Mucosa of descending colon (tissue), 3 donors: ENCODE measurements around the gene OR2D3. TPM values are rescaled to one million over a fixed set of nuclear protein-coding genes. Genes with fewer than 3 reads are reported as not detected.

Experiments used
- ATAC-seq: fragments of 200-7000 bp; cut with Tn5 transposase; one replicate; pipeline ENCODE4 v1.9.1; 2020; ENCODE audit warnings: mild to moderate bottlenecking, moderate library complexity
- DNase-seq, 3 donors: peaks; one replicate each; pipeline ENCODE4 v3.0.0-alpha.2; 2020
- H3K36me3 ChIP-seq: fragments of 200-600 bp; one replicate; pipeline ENCODE4 v1.8.0; 2021; ENCODE audit warnings: low read depth, mild to moderate bottlenecking
- H3K4me1 ChIP-seq: fragments of 200-600 bp; one replicate; pipeline ENCODE4 v1.8.0; 2021; ENCODE audit warnings: low read depth, mild to moderate bottlenecking
- H3K4me3 ChIP-seq: fragments of 200-600 bp; one replicate; pipeline ENCODE4 v1.8.0; 2021; ENCODE audit warnings: mild to moderate bottlenecking
- H3K9me3 ChIP-seq: fragments of 200-600 bp; one replicate; pipeline ENCODE4 v1.8.0; 2021; ENCODE audit warnings: mild to moderate bottlenecking
- intact Hi-C, 2 donors: fragments of 100-400 bp; cut with DNase I in 1 of 2; cut with micrococcal nuclease in 1 of 2; formaldehyde crosslinking; loops; one replicate each; pipeline versions ENCODE4 v1.11.0 to v1.11.1; 2022; cut with DNase I, micrococcal nuclease
- total RNA-seq, 3 donors: library from RNA; stranded (reverse); fragmentation: NEBNext Ultra II Directional in 2 of 3; extraction: Animal tissue kit (Norgen Biotek cat#: 25700) in 2 of 3; gene quantifications; one replicate each; pipeline versions ENCODE4 v1.2.1 to v1.2.4, GENCODE V29; 2021 to 2023
- TF ChIP-seq, protein P1 (sequence below): fragments of 200-600 bp; IDR thresholded peaks from one replicate; pipeline ENCODE4 v1.8.0; 2022; ENCODE audit warnings: antibody characterized with exemption, mild to moderate bottlenecking
- donor health status: DM: no; HTN: no; CAD: no; lungs with moderate emphysema.
- donor health status: DM: no; HTN: no; CAD: no.
- donor health status: DM: no; HTN: yes; CAD: no.

OR2D3 gene
- total RNA-seq, 3 donors from 2014 or later: not detected

DNA sequence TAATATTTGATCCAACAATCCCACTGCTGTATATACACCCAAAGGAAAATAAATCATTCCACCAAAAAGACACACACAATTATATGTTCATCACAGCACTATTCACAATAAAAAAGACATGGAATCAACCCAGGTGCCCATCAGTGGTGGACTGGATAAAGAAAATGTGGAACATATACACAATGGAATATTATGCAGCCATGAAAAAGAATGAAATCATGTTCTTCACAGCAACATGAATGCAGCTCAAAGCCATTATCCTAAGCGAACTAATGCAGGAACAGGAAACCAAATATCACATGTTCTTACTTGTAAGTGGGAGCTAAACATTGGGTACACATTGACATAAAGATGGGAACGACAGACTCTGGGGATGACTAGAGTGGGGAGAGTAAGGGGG is 1.1 kb upstream of the OR2D3 start:
- intact Hi-C loops: no loop called here
- ATAC-seq (no peak), DNase-seq (no peak)
- Histone ChIP-seq H3K4me1 (no peaks in the 10 kb centered on the region), H3K36me3 (no peaks in the 10 kb centered on the region), H3K9me3 (no peaks in the 10 kb centered on the region), H3K4me3 (no peak overlapping the region)
- TF ChIP-seq, protein P1, sequence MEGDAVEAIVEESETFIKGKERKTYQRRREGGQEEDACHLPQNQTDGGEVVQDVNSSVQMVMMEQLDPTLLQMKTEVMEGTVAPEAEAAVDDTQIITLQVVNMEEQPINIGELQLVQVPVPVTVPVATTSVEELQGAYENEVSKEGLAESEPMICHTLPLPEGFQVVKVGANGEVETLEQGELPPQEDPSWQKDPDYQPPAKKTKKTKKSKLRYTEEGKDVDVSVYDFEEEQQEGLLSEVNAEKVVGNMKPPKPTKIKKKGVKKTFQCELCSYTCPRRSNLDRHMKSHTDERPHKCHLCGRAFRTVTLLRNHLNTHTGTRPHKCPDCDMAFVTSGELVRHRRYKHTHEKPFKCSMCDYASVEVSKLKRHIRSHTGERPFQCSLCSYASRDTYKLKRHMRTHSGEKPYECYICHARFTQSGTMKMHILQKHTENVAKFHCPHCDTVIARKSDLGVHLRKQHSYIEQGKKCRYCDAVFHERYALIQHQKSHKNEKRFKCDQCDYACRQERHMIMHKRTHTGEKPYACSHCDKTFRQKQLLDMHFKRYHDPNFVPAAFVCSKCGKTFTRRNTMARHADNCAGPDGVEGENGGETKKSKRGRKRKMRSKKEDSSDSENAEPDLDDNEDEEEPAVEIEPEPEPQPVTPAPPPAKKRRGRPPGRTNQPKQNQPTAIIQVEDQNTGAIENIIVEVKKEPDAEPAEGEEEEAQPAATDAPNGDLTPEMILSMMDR: no peak

DNA sequence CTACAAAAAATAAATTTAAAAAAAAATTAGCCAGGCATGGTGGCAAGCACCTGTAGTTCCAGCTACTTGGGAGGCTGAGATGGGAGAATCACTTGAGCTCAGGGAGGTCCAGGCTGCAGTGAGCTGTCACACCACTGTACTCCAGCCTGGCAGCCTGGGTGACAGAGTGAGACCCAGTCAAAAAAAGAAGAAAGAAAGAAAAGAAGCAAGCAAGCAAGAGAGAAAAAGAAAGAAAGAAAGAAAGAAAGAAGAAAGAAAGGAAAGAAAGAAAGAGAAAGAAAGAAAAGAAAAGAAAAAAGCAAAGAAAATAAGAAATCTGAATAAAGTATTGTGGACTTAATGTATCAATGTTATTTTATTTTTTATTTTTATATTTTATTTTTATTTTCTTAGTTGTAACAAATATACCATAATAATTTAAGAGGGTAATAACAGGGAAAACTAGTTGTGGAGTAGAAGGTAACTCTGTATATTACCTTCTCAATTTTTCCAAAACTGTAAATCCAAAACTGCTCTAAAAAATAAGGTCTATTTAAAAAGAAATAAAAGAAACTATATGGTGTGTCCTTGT is 4.3 kb downstream of the OR2D3 start:
- intact Hi-C loops: no loop called here
- DNase-seq: no peak

DNA sequence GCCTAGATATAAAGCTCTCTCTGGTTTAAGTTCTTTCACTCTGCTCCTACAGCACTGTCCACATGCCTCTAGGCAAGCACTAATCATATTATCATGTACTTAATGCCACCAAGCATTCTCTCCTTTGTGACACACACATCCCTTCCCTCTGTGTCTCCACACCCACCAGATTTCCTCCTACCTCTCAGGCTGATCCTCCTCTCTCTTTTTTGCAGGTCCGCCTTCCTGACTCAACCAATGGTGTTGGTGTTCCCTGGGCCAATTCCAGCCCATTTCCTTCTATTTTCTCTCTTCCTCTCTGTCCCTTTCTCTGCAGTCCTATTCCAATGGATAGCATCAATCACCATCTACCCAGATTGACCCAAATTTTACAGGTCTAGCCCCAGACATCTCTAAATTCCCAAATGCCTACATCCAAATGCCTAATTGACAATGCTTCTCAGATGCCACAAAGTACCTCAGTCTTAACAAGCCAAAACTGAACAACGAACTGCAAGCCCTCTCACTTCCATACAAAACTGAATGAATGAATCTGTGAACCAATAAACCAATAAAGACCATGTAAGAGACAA is 4.9 kb downstream of the OR2D3 start:
- peak; percentile 46 for ATAC-seq
- H3K4me1 ChIP-seq: peaks cover 7% of the 10 kb centered on the region
- intact Hi-C loops: no loop called here
- no peaks in the 10 kb centered on the region for H3K36me3 ChIP-seq
- no peak for DNase-seq
- no peaks in the 10 kb centered on the region for H3K9me3 ChIP-seq
- TF ChIP-seq, protein P1: no peak
- H3K4me3 ChIP-seq: peak overlapping the region; percentile 73

More for the DNA sequence above, 4.3 kb downstream of the OR2D3 start:
- H3K4me1 ChIP-seq: peaks cover 7% of the 10 kb centered on the region
- no peak overlapping the region for H3K4me3 ChIP-seq
- no peaks in the 10 kb centered on the region for H3K9me3 ChIP-seq
- no peak for ATAC-seq
- TF ChIP-seq, protein P1: no peak
- H3K36me3 ChIP-seq: no peaks in the 10 kb centered on the region

DNA sequence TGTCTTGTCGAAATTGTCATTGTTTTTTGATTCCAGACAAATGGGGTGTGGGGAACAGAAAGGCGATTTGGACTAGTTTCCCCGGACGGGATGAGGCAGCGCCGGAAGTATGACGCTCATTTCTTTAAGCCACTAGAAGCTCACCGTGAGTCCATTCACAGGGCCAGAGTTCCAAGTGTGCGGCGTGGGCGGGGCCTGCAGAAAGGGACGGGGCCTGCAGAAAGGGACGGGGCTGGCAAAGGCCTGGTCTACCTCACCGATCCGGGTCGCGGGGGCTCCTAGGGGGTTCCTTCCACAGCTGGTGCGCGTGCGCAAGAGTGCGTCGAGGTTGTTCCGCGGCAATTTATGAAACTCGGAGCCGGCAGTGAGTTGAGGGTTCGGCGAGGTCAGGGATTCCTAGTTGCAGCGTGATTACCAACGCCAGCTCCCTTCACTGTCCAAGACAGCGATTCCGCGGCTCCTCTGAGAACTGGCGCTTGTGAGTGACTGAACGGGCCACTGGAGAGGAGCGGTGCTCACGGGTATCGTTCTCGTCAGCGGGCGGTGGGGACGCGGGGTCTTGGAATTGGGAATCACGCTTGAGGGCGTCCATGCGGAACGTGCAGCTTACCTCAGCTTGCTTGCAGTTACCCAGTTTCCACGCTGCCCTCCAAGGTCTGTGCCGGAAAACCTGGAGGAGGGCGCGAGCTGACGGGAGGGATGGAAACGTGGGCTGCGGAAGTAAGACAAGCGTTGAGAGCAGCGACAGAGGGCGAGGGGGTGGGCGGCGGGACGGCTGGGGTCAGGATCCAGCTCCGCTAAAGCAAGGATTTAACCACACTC is 5.6 kb downstream of the OR2D3 start, which contains the start of gene ZNF215:
TSS of gene ZNF215 (plus strand) at position 219 of the 822 bp plus-strand sequence. CDS start 5,847 bp downstream, outside the sequence.
- ATAC-seq (peak; percentile 95), DNase-seq (peak; percentile 89 to 90 (median 90))
- Histone ChIP-seq H3K4me1 (peaks cover 7% of the 10 kb centered on the region), H3K9me3 (no peaks in the 10 kb centered on the region), H3K36me3 (no peaks in the 10 kb centered on the region), H3K4me3 (peak within 1 kb of the TSS; percentile 73)
- TF ChIP-seq, protein P1: no peak
- intact Hi-C loops: no loop called here

DNA sequence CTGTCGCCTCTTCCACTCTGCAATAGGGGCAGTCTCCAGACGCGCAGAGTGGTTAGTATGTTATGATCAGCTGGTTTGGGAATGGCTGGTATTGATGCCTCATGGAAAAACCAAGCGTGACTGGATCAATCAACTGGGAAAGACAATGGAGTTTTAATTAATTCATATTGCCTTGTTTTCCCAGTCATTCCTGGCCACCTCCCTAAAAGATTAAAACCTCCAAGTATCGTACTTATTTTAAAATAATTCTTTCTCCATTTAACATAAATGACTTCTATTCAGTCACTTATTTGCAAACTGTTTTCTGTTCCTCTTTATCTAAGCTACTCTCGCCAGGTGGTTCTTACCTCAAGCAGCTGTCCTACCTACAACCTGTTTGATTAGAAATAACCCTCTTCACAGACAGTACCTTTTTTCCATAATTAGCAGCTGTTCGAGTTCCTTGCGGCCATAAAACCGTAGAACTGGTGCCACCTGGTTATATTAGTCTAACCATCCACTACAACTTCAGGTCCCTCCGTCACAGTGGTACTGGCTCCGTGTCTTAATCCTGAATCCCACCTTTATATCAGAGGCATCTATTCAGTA is 6.3 kb downstream of the OR2D3 start:
- no peaks in the 10 kb centered on the region for H3K9me3 ChIP-seq
- peaks cover 7% of the 10 kb centered on the region for H3K4me1 ChIP-seq
- TF ChIP-seq, protein P1: no peak
- ATAC-seq (peak; percentile 51), DNase-seq (peak in 1 of 3 donors; percentile 24)
- intact Hi-C loops: no loop called here
- H3K4me3 ChIP-seq: peak overlapping the region; percentile 73
- H3K36me3 ChIP-seq: no peaks in the 10 kb centered on the region
